KG1 (cell line): ENCODE data around the gene C11orf97.
"Not testable (repeated sequence)": the region's sequence is repeated elsewhere in the genome, so short reads cannot be mapped to it uniquely, and the experiment has no call there.

Experiments
- DNase-seq: peaks from one replicate; lab custom pipeline; 2025; lab: John Stamatoyannopoulos, UW

Gene C11orf97, protein sequence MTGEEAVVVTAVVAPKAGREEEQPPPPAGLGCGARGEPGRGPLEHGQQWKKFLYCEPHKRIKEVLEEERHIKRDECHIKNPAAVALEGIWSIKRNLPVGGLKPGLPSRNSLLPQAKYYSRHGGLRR

DNA sequence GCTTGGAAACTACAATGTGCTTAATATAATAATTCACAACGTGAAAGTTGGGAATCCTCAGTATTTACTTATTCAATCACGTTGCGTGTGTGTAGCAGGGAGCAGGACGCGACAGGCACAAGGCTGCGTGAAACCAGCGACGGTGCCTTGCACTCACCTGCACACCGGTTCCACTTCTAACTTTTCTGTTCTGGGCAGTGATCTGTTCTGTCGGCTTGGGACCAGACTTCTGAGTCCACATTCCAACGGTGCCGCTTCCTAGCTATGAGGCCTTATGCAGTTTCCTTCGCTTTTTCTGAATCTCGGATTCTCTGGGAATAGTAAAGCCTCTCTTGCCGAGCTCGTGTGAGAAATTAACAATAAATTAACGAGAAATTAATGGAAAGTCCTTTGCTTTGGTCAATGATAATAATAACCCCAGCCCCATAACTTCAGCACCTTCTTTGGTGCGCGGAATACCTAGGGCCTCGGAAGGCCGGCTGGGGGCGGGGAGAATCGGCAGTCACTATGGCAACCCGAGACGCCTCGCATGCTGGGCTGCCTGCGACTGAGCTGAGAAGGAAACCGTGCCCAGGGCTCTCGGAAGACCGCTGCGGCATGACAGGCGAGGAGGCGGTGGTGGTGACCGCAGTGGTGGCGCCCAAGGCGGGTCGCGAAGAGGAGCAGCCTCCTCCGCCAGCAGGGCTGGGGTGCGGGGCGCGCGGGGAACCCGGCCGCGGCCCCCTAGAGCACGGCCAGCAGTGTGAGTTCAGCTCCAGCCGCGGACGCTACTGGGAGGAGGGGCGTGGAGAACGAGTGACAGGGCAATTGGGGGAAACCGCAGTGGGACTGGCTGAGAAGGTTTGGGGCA, at the start of gene C11orf97:
Gene C11orf97 (plus strand): TSS at position 530 of the 850 bp plus-strand sequence. CDS start 68 bp downstream, at position 598.
- peak; percentile 50 for DNase-seq

- DNase-seq: no peak
Observed at GRCh38 chr11:94469416-94469815, 42.8 kb upstream of the C11orf97 start.

- peak; percentile 73 for DNase-seq
Observed at GRCh38 chr11:94472916-94473799, 39.1 kb upstream of the C11orf97 start.

- no peak for DNase-seq
Observed at GRCh38 chr11:94477624-94478023, 34.6 kb upstream of the C11orf97 start.

- no peak for DNase-seq
Observed at GRCh38 chr11:94481342-94481741, 30.9 kb upstream of the C11orf97 start.

- no peak for DNase-seq
Observed at GRCh38 chr11:94486068-94486467, 26.2 kb upstream of the C11orf97 start.

GRCh38 chr11:94493281-94494125, 18.8 kb upstream of the C11orf97 start, which contains the start of the genes ANKRD49 and MRE11:
ANKRD49 (plus strand) TSS chr11:94493984; CDS start chr11:94496694, 2,710 bp downstream.
MRE11 (minus strand) TSS chr11:94493844; CDS start chr11:94492801, 1,043 bp downstream.
- peak; percentile 99 for DNase-seq

GRCh38 chr11:94494126-94494680, 18.1 kb upstream of the C11orf97 start:
- DNase-seq: peak; percentile 92

- no peak for DNase-seq
Observed at GRCh38 chr11:94500181-94500580, 12.1 kb upstream of the C11orf97 start.

DNA sequence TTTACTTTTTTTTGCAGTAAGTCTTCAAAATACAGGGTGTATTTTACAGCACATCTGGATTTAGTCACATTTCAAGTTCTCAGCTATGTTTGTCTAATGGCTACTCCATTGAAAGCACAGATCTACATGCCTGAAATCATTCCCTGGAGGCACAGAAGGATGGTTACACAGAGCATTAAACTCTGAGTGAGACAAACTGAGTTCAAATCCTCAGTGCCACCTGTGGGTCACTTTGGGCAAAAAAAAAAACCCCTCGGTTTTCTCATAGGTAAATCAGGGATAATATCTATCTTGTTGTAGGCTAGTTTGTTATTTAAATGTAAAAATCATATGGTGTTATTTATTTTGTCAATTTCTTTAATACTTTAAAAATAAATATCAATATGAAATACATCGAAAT, 10.7 kb upstream of the C11orf97 start:
- no peak for DNase-seq

GRCh38 chr11:94504689-94505293, 7.5 kb upstream of the C11orf97 start:
- peak; percentile 60 for DNase-seq

GRCh38 chr11:94506513-94506912, 5.7 kb upstream of the C11orf97 start:
- DNase-seq: not testable (repeated sequence)

GRCh38 chr11:94507485-94507884, 4.8 kb upstream of the C11orf97 start:
- no peak for DNase-seq

GRCh38 chr11:94513091-94513490, 830 bp downstream of the C11orf97 start:
- peak; percentile 55 for DNase-seq

DNA sequence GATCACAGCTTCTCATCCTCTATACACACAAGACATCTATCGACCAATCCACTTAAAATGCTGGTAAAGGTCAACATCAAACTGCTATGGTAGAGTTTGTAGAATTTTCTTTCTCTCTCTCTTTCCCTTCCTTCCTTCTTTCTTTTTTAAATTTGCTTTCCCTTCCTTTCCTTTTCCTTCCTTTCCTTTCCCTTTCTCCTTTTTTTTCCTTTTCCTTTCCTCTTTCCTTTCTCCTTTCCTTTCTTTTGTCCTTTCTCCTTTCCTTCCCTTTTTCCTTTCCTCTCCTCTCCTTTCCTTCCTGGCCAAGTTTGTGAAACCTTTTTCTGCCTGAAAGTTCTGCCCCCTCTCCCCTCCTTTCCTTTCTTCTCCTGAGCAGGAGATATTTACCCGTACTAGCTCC, 3.1 kb downstream of the C11orf97 start:
- DNase-seq: no peak

GRCh38 chr11:94516725-94517124, 4.5 kb downstream of the C11orf97 start:
- DNase-seq: no peak

DNA sequence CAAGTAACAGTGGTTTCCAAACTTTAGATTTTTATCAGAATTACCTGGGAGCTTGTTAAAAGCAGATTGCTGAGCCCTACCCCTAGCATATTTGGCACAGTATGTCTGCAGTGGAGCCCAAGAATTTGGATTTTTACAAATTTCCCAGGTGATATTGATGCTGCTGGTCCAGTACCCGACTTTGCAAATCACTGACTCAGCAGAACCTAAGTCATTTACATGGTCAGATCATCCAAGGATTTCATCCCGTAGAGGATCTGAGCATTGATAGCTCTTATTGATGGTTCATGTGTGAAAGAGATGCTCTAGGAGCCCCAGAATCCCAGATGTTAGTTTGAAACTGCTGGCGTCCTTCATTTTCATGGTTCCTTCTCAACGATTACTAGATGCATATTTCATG, 6.0 kb downstream of the C11orf97 start:
- no peak for DNase-seq

DNA sequence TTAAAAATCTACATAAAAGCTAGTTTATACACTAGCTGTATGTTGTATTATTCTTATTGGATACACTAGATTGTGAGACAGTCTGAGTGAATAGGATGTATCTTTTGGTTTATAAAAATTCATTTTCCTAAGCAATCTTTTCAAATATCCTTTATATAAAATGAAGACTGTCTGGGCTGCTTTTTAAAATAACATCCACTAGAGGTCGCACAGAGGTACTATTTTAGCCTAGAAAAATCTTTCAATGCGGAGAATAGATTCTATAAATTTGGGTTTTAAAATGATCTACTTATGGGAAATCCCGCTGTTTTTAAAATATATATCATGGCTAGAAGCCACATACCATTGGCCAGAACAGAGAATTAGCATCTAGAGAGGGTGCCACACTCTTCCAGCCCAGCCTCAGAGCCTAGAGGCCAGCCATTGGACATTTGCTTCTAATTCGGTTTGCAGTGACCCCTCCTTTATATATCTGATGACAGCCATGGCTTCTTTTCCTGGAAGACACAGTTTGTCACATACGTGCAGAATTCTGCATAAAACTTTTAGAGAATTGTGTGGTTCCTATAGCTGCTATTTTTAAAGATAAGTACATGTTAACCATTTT, 7.3 kb downstream of the C11orf97 start:
- DNase-seq: peak; percentile 32

GRCh38 chr11:94521684-94522083, 9.4 kb downstream of the C11orf97 start:
- DNase-seq: no peak

- DNase-seq: no peak
Observed at GRCh38 chr11:94524341-94524740, 12.1 kb downstream of the C11orf97 start.
